NK-92 (cell line): ENCODE results near the gene SYS1.

Experiments used
- DNase-seq: peaks from one replicate; lab custom pipeline; 2025; ENCODE audit not compliant: unreplicated experiment; lab: John Stamatoyannopoulos, UW

Gene SYS1

GRCh38 chr20:45362804-45363610 lies at the start of gene SYS1:
Gene SYS1 (plus strand): TSS chr20:45363156. CDS start chr20:45363532, 376 bp downstream.
- DNase-seq: peak; percentile 94

DNA sequence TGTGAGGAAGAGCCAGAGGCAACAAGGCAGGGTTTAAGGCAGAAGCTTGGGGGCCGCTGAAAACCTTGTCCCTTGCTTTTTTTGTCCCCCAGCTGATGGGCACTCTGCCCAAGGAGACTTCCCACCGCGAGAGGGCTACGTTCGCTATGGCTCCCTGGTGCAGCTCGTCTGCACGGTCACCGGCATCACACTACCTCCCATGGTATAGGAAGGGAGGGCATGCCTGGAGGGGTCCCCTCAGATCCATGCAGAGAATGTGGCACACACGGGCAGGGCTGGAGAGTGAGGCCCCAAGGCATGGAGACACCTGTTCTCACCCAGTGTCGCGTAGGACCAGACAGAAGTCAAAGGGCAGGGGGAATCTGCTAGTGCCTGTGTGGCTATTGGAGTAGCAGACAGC lies 49.0 kb upstream of the SYS1 start:
- no peak for DNase-seq

GRCh38 chr20:45315672-45316071 lies 47.3 kb upstream of the SYS1 start:
- no peak for DNase-seq

DNA sequence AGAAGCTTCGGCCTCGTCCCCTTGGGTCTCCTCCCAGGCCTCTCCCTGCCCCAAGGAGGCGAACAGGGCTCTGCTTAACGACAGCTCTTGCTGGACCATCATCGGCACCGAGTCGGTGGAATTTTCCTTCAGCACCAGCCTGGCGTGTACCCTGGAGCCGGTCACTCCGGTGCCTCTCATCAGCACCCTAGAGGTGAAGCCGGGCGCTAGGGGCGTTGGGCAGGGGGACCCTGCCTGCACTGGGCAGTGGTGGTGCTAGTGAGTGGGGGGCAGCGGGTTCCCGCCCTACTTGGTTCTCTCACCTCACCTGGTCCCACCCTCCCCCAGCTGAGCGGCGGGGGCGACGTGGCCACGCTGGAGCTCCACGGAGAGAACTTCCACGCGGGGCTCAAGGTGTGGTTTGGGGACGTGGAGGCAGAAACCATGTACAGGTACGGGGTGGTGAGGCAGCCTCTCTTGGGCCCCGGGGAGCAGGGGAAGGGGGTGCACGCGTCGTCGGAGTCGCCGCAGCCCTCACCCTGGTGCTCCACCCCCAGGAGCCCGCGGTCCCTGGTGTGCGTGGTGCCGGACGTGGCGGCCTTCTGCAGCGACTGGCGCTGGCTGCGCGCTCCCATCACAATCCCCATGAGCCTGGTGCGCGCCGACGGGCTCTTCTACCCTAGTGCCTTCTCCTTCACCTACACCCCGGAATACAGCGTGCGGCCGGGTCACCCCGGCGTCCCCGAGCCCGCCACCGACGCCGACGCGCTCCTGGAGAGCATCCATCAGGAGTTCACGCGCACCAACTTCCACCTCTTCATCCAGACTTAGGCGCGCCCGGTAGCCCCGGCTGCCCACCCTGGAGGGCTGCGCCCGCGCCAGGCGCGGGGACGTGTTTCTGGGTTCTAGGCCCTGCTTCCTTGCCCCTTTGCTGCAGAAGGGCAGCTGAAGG lies 46.5 kb upstream of the SYS1 start:
- DNase-seq: no peak

- DNase-seq: no peak
These were observed 45.1 kb upstream of the SYS1 start for GRCh38 chr20:45317826-45318225.

GRCh38 chr20:45318386-45318939 lies 44.5 kb upstream of the SYS1 start:
- DNase-seq: no peak

GRCh38 chr20:45318948-45319347 lies 44.0 kb upstream of the SYS1 start:
- DNase-seq: no peak

DNA sequence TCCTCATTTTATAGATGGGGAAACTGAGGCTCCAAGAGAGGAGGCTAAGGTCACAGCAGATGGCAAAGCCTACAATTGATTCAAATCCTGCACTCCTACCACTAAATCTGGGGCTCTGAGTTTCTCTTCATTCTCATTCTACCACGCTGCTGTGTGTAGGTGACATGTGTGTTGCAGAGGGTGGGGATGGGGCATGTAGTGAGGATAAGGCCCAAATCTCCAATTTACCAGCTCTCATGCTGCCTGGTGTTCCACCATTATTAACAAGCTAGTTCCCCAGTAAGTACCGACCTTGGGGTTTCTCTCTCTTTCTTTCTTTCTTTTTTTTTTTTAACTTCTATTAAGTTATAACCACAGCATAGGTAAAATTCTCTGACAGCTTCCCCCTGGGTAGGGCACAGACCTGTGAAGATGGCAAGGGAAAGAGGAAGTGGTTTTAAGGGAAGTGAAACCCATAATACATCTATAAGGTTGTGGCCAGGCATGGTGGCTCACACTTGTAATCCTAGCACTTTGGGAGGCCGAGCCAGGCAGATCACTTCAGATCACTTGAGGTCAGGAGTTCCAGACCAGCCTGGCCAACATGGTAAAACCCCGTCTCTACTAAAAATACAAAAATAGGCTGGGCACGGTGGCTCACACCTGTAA lies 41.9 kb upstream of the SYS1 start:
- DNase-seq: no peak

GRCh38 chr20:45322952-45323383 lies 40.0 kb upstream of the SYS1 start:
- DNase-seq: no peak

DNA sequence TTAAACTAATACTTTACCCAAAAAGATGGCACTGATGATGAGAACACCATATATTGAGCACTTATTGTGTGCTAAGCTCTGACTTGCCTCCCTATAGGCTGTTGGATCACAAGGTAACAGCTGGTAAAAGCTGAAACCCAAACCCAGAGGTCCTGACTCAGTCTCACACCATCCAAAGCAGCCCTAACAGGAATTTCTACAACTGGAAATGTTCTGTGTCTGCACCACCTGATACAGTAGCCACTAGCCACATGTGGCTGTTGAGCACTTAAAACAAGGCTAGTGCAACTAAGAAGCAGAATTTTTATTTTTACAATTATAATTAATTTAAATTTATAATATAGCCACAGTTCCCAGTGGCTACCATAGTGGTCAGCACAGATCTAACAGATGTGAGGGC lies 39.2 kb upstream of the SYS1 start:
- no peak for DNase-seq

DNA sequence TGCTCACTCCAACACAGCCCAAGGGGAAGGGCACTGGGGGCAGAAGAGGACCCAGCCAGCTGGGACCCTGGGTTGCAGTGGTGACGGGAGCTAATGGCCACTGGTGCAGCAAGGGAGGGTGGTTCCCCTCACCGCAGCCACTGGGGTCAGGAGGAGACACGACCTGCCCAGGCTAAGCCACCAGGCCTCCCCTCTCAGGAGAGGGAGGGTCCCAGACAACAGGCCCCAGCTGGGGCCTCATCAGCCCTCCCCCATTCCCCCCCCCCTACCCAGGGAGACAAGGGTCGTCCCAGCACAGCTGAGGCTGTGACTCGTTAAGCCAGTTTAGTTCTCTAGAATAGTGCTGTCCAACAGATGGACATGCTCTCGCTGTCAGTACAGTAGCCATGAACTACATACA lies 37.6 kb upstream of the SYS1 start:
- DNase-seq: no peak

DNA sequence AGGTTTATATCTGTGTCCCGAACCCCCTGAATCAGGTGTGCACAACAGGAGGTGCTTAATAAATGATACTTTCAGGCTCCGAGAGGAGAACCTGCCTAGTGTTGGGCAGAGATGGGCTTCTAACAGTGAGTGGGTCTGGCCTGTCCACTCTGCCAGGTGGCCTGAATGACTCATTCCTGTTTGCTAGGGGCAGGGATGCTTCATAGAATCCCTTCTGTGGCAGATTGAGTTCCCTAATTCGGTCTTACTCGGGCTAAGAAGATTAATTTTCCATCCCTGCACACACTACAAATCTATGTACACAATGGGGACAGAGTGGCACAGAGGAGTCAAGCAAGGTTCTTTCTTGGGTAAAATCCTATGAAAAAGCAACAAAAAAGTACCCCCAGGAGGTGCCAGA lies 34.5 kb upstream of the SYS1 start:
- DNase-seq: no peak

DNA sequence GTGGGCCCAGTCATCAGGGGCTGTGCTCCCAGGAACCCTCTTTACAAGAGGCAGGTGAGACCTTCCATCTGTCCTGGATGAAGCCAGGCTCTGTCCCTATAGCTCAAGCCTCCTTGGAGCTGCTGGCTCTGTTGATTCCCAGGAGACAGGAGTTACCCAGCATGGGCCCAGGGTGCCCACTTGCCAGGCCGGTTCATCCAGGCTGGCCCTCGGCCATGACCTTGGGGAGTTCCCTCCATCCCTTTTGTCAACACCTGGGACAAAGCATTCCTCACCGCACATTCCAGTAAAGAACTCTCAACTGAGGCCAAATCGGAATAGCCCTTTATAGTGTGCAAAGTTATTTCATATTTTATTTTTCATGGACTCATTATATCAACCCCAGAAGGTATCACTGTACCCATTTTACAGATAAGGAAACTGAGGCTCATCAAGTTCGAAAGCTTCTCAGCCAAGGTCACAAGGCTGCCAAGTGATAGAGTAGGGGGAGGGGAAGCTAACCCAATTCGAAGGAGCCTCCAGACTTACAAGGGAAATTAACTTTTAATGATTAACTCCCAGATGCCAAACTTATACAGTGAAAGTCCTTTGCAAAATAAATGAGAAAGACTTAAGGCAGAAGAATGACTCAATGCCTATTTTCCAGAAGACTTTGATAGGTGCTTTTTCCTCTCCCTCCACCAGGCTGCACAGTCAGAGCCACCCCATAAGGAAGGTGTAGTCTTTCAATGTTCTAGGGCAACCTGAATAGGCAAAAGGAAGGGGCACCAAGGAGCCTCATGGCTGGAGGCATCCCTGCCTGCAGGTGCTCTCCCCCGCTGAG lies 33.2 kb upstream of the SYS1 start:
- no peak for DNase-seq

DNA sequence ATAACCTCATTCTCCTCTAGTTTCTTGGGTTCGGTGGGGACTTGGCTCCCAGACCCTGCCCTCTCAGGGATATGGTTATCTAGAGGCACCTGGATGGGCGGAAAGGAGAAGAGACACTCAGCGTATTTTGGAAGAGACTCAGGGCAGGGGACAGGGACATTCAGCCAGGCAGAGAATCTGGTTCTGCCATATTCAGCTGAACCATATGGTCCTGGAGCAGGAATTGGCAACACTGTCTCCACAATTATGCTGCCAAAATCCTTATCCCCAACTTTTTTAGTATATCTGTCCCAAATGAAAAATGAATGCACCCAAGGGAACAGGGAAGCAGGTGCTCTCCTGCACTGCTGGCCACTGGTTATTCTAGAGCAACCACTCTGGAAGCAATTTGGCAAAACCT lies 32.5 kb upstream of the SYS1 start:
- no peak for DNase-seq

GRCh38 chr20:45336530-45337366 lies 26.2 kb upstream of the SYS1 start:
- DNase-seq: no peak

DNA sequence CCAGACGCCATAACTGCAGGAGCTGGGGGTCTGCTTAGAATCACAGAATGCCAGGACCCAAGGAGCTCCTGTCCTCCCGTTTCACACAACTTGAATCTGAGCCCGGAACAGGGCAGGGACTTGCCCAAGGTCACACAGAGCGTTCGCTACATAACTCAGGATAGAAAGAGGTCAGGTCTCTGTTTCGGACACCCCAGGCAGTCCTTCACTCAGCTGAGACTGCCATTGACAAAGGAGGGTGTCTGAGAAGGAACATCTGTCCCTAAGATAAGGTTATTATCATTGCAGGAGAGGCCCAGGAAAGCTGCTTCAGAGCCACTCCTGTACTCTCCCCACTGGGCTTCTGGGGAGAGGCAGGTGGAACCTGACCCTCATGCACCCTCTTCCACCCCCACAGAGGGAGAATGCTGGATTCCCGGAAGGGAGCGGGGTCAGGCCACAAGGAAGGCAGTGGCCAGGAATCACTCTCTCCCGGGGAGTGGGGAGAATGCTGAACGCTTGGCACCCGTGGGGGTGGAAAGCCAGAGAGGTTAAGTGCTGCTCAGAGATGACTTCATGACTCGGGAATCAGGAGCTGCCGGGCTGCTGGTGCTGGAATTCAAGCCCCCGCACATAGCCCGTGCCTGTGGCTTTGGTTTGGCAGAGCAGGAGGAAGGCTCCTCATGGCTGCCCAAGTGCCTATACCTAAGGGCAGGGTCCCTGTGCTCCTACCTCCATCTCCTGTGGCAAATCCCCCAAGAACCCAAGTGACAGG lies 25.4 kb upstream of the SYS1 start:
- DNase-seq: no peak

DNA sequence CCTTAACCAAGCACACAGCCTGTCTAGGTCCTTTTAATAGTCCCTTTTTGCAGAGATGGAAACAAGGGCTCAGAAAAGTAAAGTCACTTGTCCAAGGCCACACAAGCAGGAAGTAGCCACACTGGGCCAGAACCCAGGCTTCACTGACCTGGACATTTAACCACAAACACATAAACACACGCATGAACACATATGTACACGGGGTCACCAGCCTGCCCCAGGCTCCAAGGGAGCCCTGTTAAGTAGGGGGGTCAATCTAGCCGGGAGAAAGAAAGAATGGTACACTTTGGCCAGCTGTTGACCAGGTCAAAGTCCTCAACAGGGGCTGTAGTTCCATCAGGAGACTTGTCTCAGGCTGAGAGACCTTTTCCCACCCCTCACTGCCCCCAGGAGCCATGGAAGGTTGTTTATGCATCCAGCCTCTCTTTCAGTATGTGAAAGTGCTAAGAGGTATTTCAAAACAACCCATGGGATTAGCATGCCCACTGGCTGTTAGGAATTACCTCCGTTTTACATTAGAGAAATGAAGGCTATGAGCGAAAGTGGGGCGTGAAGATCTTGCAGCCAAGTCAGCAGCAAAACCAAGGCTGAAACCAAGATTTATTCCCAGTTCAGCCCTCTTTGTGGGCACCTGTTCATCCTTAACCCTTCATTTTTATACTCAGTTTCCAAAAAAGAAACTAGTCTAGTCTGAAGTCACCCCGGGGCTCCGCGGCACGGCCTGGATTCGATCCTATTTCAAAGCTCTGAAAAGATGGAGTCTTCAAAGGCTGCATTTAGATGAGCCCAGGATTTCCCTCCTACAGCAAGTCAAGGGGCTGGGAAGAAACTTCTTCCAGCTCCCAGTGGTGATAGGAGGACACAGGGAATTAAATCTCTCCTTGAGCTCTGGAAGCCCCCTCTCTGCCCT lies 24.6 kb upstream of the SYS1 start:
- no peak for DNase-seq

- DNase-seq: no peak
These were observed 23.9 kb upstream of the SYS1 start for GRCh38 chr20:45339084-45339483.
